Ishikawa (cell line): Measurements from ENCODE around the gene MYNN.

Source experiments
- CEBPB ChIP-seq: IDR thresholded peaks from 2 replicates; pipeline ENCODE4 v1.6.1; 2012
- CREB1 ChIP-seq: IDR thresholded peaks from 2 replicates; pipeline ENCODE4 v1.6.1; 2012; ENCODE audit warnings: low read depth
- EP300 ChIP-seq: IDR thresholded peaks from 2 replicates; pipeline ENCODE4 v1.6.1; 2012; ENCODE audit warnings: borderline replicate concordance
- FOXM1 ChIP-seq: IDR thresholded peaks from 2 replicates; pipeline ENCODE4 v1.6.1; 2012; ENCODE audit warnings: low read depth, borderline replicate concordance
- NFIC ChIP-seq: IDR thresholded peaks from 2 replicates; pipeline ENCODE4 v1.6.1; 2012
- REST ChIP-seq: IDR thresholded peaks from 2 replicates; pipeline ENCODE4 v1.6.1; 2012; ENCODE audit warnings: low read depth, mild to moderate bottlenecking
- TCF12 ChIP-seq: IDR thresholded peaks from 2 replicates; pipeline ENCODE4 v1.6.1; 2012; ENCODE audit warnings: low read depth
- YY1 ChIP-seq: IDR thresholded peaks from 2 replicates; pipeline ENCODE4 v1.6.1; 2012; ENCODE audit warnings: low read depth
- TF ChIP-seq, protein P1 (sequence below): IDR thresholded peaks from 2 replicates; pipeline ENCODE4 v1.6.1; 2012

- no peak for TF ChIP-seq NFIC
- TF ChIP-seq, protein P1, sequence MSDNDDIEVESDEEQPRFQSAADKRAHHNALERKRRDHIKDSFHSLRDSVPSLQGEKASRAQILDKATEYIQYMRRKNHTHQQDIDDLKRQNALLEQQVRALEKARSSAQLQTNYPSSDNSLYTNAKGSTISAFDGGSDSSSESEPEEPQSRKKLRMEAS = no peak
- TF ChIP-seq EP300 = no peak
- no peak for TF ChIP-seq CREB1
- TF ChIP-seq REST = no peak
- no peak for TF ChIP-seq TCF12
- TF ChIP-seq CEBPB = no peak
- no peak for TF ChIP-seq YY1
- no peak for TF ChIP-seq FOXM1
Measured at GRCh38 chr3:169754711-169755110, 18.5 kb upstream of the MYNN start.
